Esophagus squamous epithelium (tissue), 4 donors: ENCODE results near the gene HARBI1.

Experiments used
- POLR2A ChIP-seq, 4 donors: fragments of 450-650 bp; IDR thresholded peaks; one replicate each; pipeline ENCODE4 v1.6.1; 2017; ENCODE audit warnings: antibody characterized with exemption in 4 of 4, mild to moderate bottlenecking in 4 of 4, moderate library complexity in 3 of 4
- TF ChIP-seq, protein P1 (sequence below), 6 experiments: fragments of 450-650 bp in 4 of 6; fragments of 200-600 bp in 2 of 6; sonication (generic) in 2 of 6; IDR thresholded peaks; one replicate each; pipeline ENCODE4 v1.5.1; 2016 to 2019; ENCODE audit warnings: antibody characterized with exemption in 6 of 6, mild to moderate bottlenecking in 4 of 6, moderate library complexity in 4 of 6

DNA sequence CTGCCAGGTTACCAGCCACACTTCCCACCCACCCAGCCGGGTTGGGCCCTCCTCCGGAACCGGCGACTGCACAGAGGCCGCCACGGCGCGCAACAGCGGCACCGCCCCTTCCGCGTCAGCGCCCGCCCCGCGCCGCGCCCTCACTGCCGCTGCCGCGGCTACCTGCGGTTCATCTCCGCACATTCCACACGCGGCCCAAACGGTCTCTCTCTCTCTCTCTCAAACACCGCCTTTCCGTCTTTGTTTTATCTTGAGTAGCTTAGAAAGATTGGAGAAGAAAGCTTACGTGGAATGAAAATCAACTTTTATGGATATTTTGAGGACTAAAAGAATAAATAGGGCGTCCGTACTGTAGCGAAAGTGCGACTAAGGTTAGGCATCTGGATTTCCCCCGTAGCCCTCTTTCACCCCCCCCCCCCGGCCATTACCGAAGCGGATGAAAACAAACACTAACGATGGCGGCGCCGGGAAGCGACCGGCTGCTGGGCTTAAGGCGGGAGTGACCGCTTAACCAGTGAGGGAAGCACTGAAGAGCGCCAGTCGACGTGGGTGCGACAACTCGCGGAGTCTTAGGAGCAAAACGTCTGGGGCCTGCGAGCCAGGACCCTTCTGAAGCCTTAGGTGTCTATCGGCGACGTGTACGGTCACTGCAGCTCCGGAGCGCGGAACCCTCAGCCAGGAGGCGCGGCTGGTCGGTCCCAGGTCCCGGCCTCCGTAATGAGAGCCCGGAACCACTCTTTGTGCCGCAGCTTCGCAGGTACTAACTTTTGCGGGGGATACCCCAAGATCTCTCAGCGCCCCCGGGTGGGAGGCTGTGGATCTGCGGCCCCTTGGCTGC is at the start of gene HARBI1, which contains the start of gene ATG13:
- TF ChIP-seq, protein P1, sequence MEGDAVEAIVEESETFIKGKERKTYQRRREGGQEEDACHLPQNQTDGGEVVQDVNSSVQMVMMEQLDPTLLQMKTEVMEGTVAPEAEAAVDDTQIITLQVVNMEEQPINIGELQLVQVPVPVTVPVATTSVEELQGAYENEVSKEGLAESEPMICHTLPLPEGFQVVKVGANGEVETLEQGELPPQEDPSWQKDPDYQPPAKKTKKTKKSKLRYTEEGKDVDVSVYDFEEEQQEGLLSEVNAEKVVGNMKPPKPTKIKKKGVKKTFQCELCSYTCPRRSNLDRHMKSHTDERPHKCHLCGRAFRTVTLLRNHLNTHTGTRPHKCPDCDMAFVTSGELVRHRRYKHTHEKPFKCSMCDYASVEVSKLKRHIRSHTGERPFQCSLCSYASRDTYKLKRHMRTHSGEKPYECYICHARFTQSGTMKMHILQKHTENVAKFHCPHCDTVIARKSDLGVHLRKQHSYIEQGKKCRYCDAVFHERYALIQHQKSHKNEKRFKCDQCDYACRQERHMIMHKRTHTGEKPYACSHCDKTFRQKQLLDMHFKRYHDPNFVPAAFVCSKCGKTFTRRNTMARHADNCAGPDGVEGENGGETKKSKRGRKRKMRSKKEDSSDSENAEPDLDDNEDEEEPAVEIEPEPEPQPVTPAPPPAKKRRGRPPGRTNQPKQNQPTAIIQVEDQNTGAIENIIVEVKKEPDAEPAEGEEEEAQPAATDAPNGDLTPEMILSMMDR (IDR thresholded peaks at IDR 0.05) = peak; percentile 56 to 80 (median 76)
- peak in 3 of 4 donors; percentile 36 to 64 (median 50) for TF ChIP-seq POLR2A (IDR thresholded peaks at IDR 0.05)
